K562 (cell line): ENCODE data around the gene P2RY13. TPM values are rescaled to one million over a fixed set of nuclear protein-coding genes. Genes with fewer than 3 reads are reported as not detected.

ENCODE experiments used
- ATAC-seq: fragments of 200-7000 bp; cut with Tn5 transposase; 3 replicates; pipeline ENCODE4 v1.9.1; 2020; ENCODE audit warnings: moderate library complexity
- BruUV-seq: library from RNA; stranded (reverse); fragments of 400-500 nt; replicated peaks from 2 replicates; lab custom pipeline; 2021; lab: Mats Ljungman, UMichigan
- CTCF ChIA-PET: fragments of 300-600 bp; formaldehyde crosslinking; extraction: SDS; loops from one replicate; lab custom pipeline; 2021; ENCODE audit warnings: low intra/inter-chr PET ratio; lab: Yijun Ruan, JAX
- POLR2A ChIA-PET: fragments of 300-600, 350-650 bp; sonication (Branson Sonifier 250); formaldehyde crosslinking; extraction: SDS; loops from one replicate; lab custom pipeline; 2021; ENCODE audit warnings: antibody characterized with exemption, inconsistent platforms; lab: Yijun Ruan, JAX
- DNase-seq, 4 experiments: peaks; one replicate each; pipeline versions ENCODE4 v3.0.0 to v3.0.0-alpha.2; 2011 to 2018; ENCODE audit warnings: low spot score in 3 of 4, mixed read lengths in 3 of 4; ENCODE audit errors: extremely low read depth in 1 of 4
- FAIRE-seq: peaks from 2 replicates; lab custom pipeline; 2011; peaks lifted over from hg19 to GRCh38; lab: Jason Lieb, UNC
- H2AFZ ChIP-seq: 2 replicates; pipeline ENCODE4 v1.6.0; 2011; ENCODE audit warnings: low read depth, low read length, control low read depth, inconsistent platforms
- H3K27ac ChIP-seq: fragments of 200-600 bp; 3 replicates; pipeline ENCODE4 v1.8.0; 2011; ENCODE audit warnings: low read depth, mild to moderate bottlenecking, control low read depth, inconsistent platforms, low read length, moderate library complexity, mixed read lengths; ENCODE audit errors: extremely low read depth
- H3K27me3 ChIP-seq, 2 experiments: fragments of 300-600 bp in 1 of 2; 2 replicates in 1 of 2; 3 replicates in 1 of 2; pipeline versions ENCODE4 v1.6.0 to v1.8.0; 2011; ENCODE audit warnings: inconsistent platforms in 2 of 2, low read length in 2 of 2, mild to moderate bottlenecking in 1 of 2, mixed read lengths in 1 of 2, moderate library complexity in 1 of 2; ENCODE audit not compliant: control insufficient read depth in 2 of 2, insufficient read depth in 2 of 2
- H3K36me3 ChIP-seq: fragments of 300-600 bp; 3 replicates; pipeline ENCODE4 v1.8.0; 2011; ENCODE audit warnings: mild to moderate bottlenecking, low read length, inconsistent platforms; ENCODE audit not compliant: control insufficient read depth, insufficient read depth
- H3K4me1 ChIP-seq, 2 experiments: fragments of 200-600 bp in 1 of 2; replicated peaks in 1 of 2; 2 replicates in 1 of 2; 3 replicates in 1 of 2; pipeline versions ENCODE4 v1.5.1 to v1.8.0; 2011; ENCODE audit warnings: inconsistent platforms in 2 of 2, low read length in 2 of 2, mild to moderate bottlenecking in 1 of 2, mixed read lengths in 1 of 2, moderate library complexity in 1 of 2; ENCODE audit not compliant: control insufficient read depth in 2 of 2, insufficient read depth in 2 of 2
- H3K4me2 ChIP-seq: 2 replicates; pipeline ENCODE4 v1.6.1; 2011; ENCODE audit warnings: low read length, control low read depth, inconsistent platforms, mixed read lengths; ENCODE audit not compliant: insufficient read depth
- H3K4me3 ChIP-seq: fragments of 200-600 bp; sonication (generic), shearing (Covaris generic); 2 replicates; pipeline ENCODE4 v1.5.1; 2016; ENCODE audit warnings: control low read depth, inconsistent platforms
- H3K79me2 ChIP-seq: fragments of 200-600 bp; 3 replicates; pipeline ENCODE4 v1.8.0; 2011; ENCODE audit warnings: low read length, inconsistent platforms; ENCODE audit not compliant: control insufficient read depth, insufficient read depth
- H3K9ac ChIP-seq, 2 experiments: 2 replicates each; pipeline versions ENCODE4 v1.6.0 to v1.6.1; 2011; ENCODE audit warnings: low read depth in 2 of 2, low read length in 2 of 2, control low read depth in 1 of 2, inconsistent platforms in 1 of 2, mild to moderate bottlenecking in 1 of 2, mixed read lengths in 1 of 2; ENCODE audit not compliant: insufficient read depth in 1 of 2
- H3K9me1 ChIP-seq: one replicate; pipeline ENCODE4 v1.6.0; 2011; ENCODE audit warnings: inconsistent platforms, mild to moderate bottlenecking, low read length, moderate library complexity; ENCODE audit not compliant: control insufficient read depth, insufficient read depth
- H3K9me3 ChIP-seq: replicated peaks from 2 replicates; pipeline ENCODE4 v1.5.1; 2011; ENCODE audit warnings: low read depth, low read length, inconsistent platforms; ENCODE audit not compliant: control insufficient read depth, insufficient read depth
- H4K20me1 ChIP-seq: replicated peaks from 2 replicates; pipeline ENCODE4 v1.6.1; 2011; ENCODE audit warnings: low read length, inconsistent platforms, mixed read lengths; ENCODE audit not compliant: control insufficient read depth, insufficient read depth
- CREB3L1 ChIP-seq: fragments of 450-650 bp; IDR thresholded peaks from 2 replicates; pipeline ENCODE4 v1.6.1; 2014; ENCODE audit warnings: low read depth, mild to moderate bottlenecking, moderate library complexity, borderline replicate concordance
- CXXC5 ChIP-seq: fragments of 250-450 bp; sonication (Bioruptor Pico); IDR thresholded peaks from 2 replicates; pipeline ENCODE4 v1.8.0; 2022; ENCODE audit warnings: inconsistent platforms, mild to moderate bottlenecking, moderate library complexity
- HNRNPL ChIP-seq: fragments of 200-400 bp; formaldehyde crosslinking; IDR thresholded peaks from 2 replicates; pipeline ENCODE4 v1.6.1; 2017; ENCODE audit warnings: low read depth, mild to moderate bottlenecking, low read length
- MTA1 ChIP-seq: fragments of 450-650 bp; IDR thresholded peaks from 2 replicates; pipeline ENCODE4 v1.6.1; 2017; ENCODE audit warnings: borderline replicate concordance
- MYC ChIP-seq, 2 experiments: fragments of 250-450 bp in 1 of 2; sonication (Bioruptor Pico) in 1 of 2; IDR thresholded peaks; 2 replicates each; pipeline versions ENCODE4 v1.5.1 to v1.6.1; 2012 to 2021; ENCODE audit warnings: low read depth in 2 of 2, borderline replicate concordance in 1 of 2, improper control_type of control experiment in 1 of 2, low read length in 1 of 2, mild to moderate bottlenecking in 1 of 2, moderate library complexity in 1 of 2
- POLR2H ChIP-seq: IDR thresholded peaks from 2 replicates; pipeline ENCODE4 v1.6.1; 2016; ENCODE audit warnings: missing genetic modification characterization, low read depth, mild to moderate bottlenecking, control low read depth, missing compliant biosample characterization, moderate library complexity
- PTTG1 ChIP-seq: fragments of 450-650 bp; IDR thresholded peaks from 2 replicates; pipeline ENCODE4 v1.6.1; 2016; ENCODE audit warnings: low read depth, mild to moderate bottlenecking, missing genetic modification characterization, missing compliant biosample characterization
- TOE1 ChIP-seq, 2 experiments: fragments of 450-650 bp in 1 of 2; sonication (generic) in 1 of 2; formaldehyde crosslinking in 1 of 2; IDR thresholded peaks; 2 replicates each; pipeline versions ENCODE4 v1.7.1 to v1.8.0; 2016 to 2022; ENCODE audit warnings: borderline replicate concordance in 2 of 2, mild to moderate bottlenecking in 2 of 2, antibody characterized with exemption in 1 of 2, inconsistent platforms in 1 of 2, low read depth in 1 of 2, missing genetic modification reagents in 1 of 2, moderate library complexity in 1 of 2
- ZBED1 ChIP-seq: IDR thresholded peaks from 2 replicates; pipeline ENCODE4 v1.6.1; 2014
- ZNF263 ChIP-seq: sonication (generic); formaldehyde crosslinking; IDR thresholded peaks from 2 replicates; pipeline ENCODE4 v1.8.0; 2022; ENCODE audit warnings: mild to moderate bottlenecking, missing genetic modification reagents, borderline replicate concordance
- ZNF324 ChIP-seq: fragments of 250-450 bp; sonication (Bioruptor Pico); IDR thresholded peaks from 2 replicates; pipeline ENCODE4 v1.4.0; 2020; ENCODE audit warnings: mild to moderate bottlenecking
- ZNF436 ChIP-seq: fragments of 250-450, 450-650 bp; sonication (Bioruptor Pico); formaldehyde crosslinking; IDR thresholded peaks from 2 replicates; pipeline ENCODE4 v1.7.0; 2020; ENCODE audit warnings: mild to moderate bottlenecking
- ZNF449 ChIP-seq: fragments of 250-450 bp; sonication (Bioruptor Pico); IDR thresholded peaks from 2 replicates; pipeline ENCODE4 v1.8.0; 2022; ENCODE audit warnings: moderate library complexity, mild to moderate bottlenecking, inconsistent platforms
- WGBS: fragments of 100-300 bp; shearing (Covaris generic); methylation state at CpG from one replicate; pipeline ENCODE4 v1.1.6; 2016; ENCODE audit warnings: low coverage, mixed read lengths; ENCODE audit not compliant: insufficient coverage; ENCODE audit errors: missing lambda C conversion rate; 5-methylcytosine and 5-hydroxymethylcytosine counted together
- in situ Hi-C: fragments of 300-500 bp; cut with MboI; formaldehyde crosslinking; loops from 4 replicates; pipeline ENCODE4 v1.15.0; 2018; ENCODE audit warnings: inconsistent platforms, mixed read lengths
- intact Hi-C: fragments of 100-400 bp; cut with micrococcal nuclease; formaldehyde crosslinking; loops from 2 replicates; pipeline ENCODE4 v1.14.2; 2022
- polyA plus RNA-seq, 8 experiments: library from polyadenylated mRNA; depleted of rRNA in 4 of 8; stranded (reverse) in 5 of 8; unstranded in 3 of 8; fragments of >200 nt; fragmentation: Nextera tagmentation in 2 of 8; fragmentation: Illumina TruSeq in 1 of 8; extraction: Ambion mirVana in 2 of 8; extraction: Trizol in 1 of 8; gene quantifications; 2 replicates each; pipeline versions ENCODE4 v1.2.1 to v1.2.3, GENCODE V29; 2011 to 2014; ENCODE audit warnings: inconsistent platforms in 1 of 8, missing spikeins in 1 of 8
- total RNA-seq, 7 experiments: library from RNA; depleted of rRNA in 6 of 7; stranded (reverse); fragments of >200 nt in 6 of 7; fragmentation: Illumina TruSeq in 2 of 7; extraction: Trizol in 2 of 7; gene quantifications; 2 replicates each; pipeline versions ENCODE4 v1.2.1 to v1.2.3, GENCODE V29; 2011 to 2021; ENCODE audit warnings: low replicate concordance in 1 of 7

The P2RY13 gene
- total and polyA plus RNA-seq, 9 of the 15 experiments (the other 6 are each of a cell fraction or from before 2014, with no cell fraction given): not detected

DNA sequence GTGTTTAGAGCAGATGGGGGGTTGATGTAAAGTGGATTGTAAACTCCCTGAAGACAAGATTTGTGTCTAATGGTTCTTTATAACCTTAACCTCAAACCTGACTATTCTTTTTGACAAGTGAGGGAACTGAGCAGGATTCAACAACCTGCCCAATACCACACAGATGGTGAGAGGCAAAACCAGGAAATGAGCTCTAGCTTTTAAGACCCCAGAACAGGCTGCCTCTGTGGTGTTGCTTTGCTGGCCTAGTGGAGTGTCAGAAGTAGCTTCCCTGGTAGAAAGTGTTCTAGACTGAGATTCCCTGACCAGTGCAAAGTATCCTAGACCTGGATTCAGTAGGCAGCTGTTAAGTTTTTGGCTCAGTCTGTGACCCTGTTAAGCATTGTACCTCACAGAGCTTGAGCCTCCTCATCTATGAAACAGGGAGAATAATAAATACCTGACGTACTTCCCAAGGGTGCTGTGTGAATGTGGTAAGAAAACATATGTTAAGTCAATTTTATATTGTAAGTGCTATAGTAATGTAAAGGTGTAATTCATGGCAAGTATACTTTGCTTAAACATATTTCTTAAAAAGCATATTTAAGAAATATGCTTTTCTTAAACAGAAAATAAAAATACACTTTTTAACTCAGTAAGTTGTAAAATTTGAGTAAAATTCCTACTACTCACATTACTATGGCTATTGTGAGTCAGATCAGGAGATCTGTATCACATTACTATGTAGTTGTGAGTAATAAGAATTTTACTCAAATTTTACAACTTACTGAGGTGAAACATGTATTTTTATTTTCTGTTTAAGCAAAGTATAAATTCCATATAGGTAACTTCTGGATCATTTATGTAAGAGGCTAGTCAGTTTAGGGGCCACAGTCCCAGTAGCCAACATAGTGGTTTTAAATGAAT lies 21.5 kb downstream of the P2RY13 start:
- Histone ChIP-seq H3K4me2 (no peak overlapping the region), H3K27ac (no peak overlapping the region), H4K20me1 (no peaks in the 10 kb centered on the region), H3K4me3 (no peak overlapping the region), H3K79me2 (no peaks in the 10 kb centered on the region), H3K9me1 (peaks cover 3% of the 10 kb centered on the region), H3K27me3 (peaks cover 4 to 10% of the 10 kb centered on the region in 2 experiments; a peak in 3 of 5 replicates), H2AFZ (no peak overlapping the region), H3K9ac (no peak overlapping the region), H3K4me1 (no peaks in the 10 kb centered on the region), H3K9me3 (no peaks in the 10 kb centered on the region), H3K36me3 (no peaks in the 10 kb centered on the region)
- no TSS peak for BruUV-seq
- ChIA-PET POLR2A (interaction anchor here (0.6 kb wide), 1 partner anchor 418 kb away, joined by 4 read pairs; no protein-coding TSS in a partner anchor), CTCF (no interaction called here)
- 17% methylated on average over 1 of the region's 1 CpG for WGBS
- intact Hi-C loops (no loop called here), in situ Hi-C loops (no loop called here)
- FAIRE-seq (no peak), DNase-seq (no peak), ATAC-seq (no peak)
- TF ChIP-seq ZNF324 (CRISPR knock-in tag) (no peak), CREB3L1 (no peak), TOE1 (IDR thresholded peaks at IDR 0.05; ENCODE audit: borderline replicate concordance) (no peak), TOE1 (CRISPR knock-in tag; IDR thresholded peaks at IDR 0.05; ENCODE audit: borderline replicate concordance, low read depth) (no peak), ZNF449 (no peak), HNRNPL (no peak), POLR2H (no peak), CXXC5 (CRISPR knock-in tag) (no peak), MYC (IDR thresholded peaks at IDR 0.05; ENCODE audit: low read depth, low read length) (no peak), MYC (CRISPR knock-in tag; IDR thresholded peaks at IDR 0.05; ENCODE audit: borderline replicate concordance, low read depth) (no peak), ZNF436 (no peak), MTA1 (no peak), ZBED1 (no peak), PTTG1 (tag) (no peak), ZNF263 (CRISPR knock-in tag) (no peak)
